GM21619 (cell line): ENCODE results near the gene PCDHGB5.
A peak's percentile ranks its signal among the peaks of the same experiment; 100 is the strongest.

ENCODE experiments used
- ATAC-seq: cut with Tn5 transposase; IDR thresholded peaks from one replicate; pipeline ENCODE4 v1.9.1; 2021; ENCODE audit not compliant: unreplicated experiment

The PCDHGB5 gene

GRCh38 chr5:141397756-141398551 lies at the start of gene PCDHGB5:
PCDHGB5 (plus strand) TSS chr5:141397947; CDS start chr5:141398128, 181 bp downstream.
- peak; percentile 99 for ATAC-seq

- ATAC-seq = no peak
These were observed 47.7 kb upstream of the PCDHGB5 start, which contains the start of gene PCDHGB1 for GRCh38 chr5:141349917-141350619. PCDHGB1 (plus strand) TSS chr5:141350099; CDS start chr5:141350261, 162 bp downstream.

GRCh38 chr5:141351591-141351990 lies 46.2 kb upstream of the PCDHGB5 start:
- ATAC-seq = no peak

GRCh38 chr5:141354900-141355469 lies 42.8 kb upstream of the PCDHGB5 start, which contains the start of gene PCDHGA4:
PCDHGA4 (plus strand) TSS chr5:141355021; CDS start chr5:141355108, 87 bp downstream.
- no peak for ATAC-seq

- ATAC-seq = no peak
These were observed 42.1 kb upstream of the PCDHGB5 start for GRCh38 chr5:141355641-141356040.

GRCh38 chr5:141356133-141356532 lies 41.6 kb upstream of the PCDHGB5 start:
- no peak for ATAC-seq

- ATAC-seq = no peak
These were observed 40.8 kb upstream of the PCDHGB5 start for GRCh38 chr5:141356950-141357349.

GRCh38 chr5:141359790-141360426 lies 37.8 kb upstream of the PCDHGB5 start, which contains the start of gene PCDHGB2:
PCDHGB2 (plus strand) TSS chr5:141359994; CDS start chr5:141360136, 142 bp downstream.
- ATAC-seq = peak; percentile 84

GRCh38 chr5:141360685-141361084 lies 37.1 kb upstream of the PCDHGB5 start:
- no peak for ATAC-seq

GRCh38 chr5:141362719-141363118 lies 35.0 kb upstream of the PCDHGB5 start:
- no peak for ATAC-seq

GRCh38 chr5:141363952-141364660 lies 33.6 kb upstream of the PCDHGB5 start, which contains the start of gene PCDHGA5:
PCDHGA5 (plus strand) TSS chr5:141364162; CDS start chr5:141364331, 169 bp downstream.
- no peak for ATAC-seq

- no peak for ATAC-seq
These were observed 31.5 kb upstream of the PCDHGB5 start for GRCh38 chr5:141366016-141366896.

- ATAC-seq = peak; percentile 97
These were observed 27.5 kb upstream of the PCDHGB5 start, which contains the start of gene PCDHGB3 for GRCh38 chr5:141369994-141370848. PCDHGB3 (plus strand) TSS chr5:141370242; CDS start chr5:141370395, 153 bp downstream.

GRCh38 chr5:141371572-141372475 lies 25.9 kb upstream of the PCDHGB5 start:
- no peak for ATAC-seq

- no peak for ATAC-seq
These were observed 24.0 kb upstream of the PCDHGB5 start, which contains the start of gene PCDHGA6 for GRCh38 chr5:141373673-141374317. PCDHGA6 (plus strand) TSS chr5:141373891; CDS start chr5:141374084, 193 bp downstream.

GRCh38 chr5:141374627-141375026 lies 23.1 kb upstream of the PCDHGB5 start:
- ATAC-seq = no peak
